ENCODE results near the gene EGFL7.

DNA sequence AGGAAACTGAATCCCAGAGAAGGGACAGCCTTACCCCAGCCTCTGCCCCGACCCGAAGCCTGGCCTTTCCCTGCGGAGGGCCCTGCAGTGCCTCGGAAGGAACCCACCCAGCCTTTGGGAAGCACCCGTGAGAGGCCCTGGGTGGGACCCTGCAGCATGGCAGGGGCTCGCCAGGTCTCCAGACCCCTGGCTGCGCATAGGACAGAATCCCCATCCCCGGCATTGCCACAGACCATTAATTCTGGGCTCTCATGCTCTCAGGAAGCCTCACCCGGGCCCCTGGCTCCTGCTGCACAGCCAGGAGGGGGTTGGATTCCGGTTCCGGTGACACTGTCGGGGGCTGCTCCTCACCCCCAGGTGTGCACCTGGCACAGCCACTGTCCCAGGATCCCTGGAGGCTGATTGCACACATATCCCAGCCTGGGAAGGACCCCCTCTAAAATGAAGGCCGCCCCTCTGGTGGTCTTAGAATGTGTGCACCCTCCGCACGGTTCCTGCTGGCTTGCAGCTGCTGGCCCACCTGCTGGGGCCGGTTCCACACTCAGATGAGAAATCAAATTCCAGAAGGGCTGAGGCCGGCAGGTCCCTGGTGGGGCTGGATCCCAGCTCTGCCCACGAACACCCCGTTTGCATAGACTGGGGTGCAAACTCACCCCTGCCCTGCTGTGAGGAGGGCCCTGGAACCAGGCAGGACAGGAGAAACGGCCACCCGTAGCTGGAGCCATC, 4.7 kb downstream of the EGFL7 start:
- TF ChIP-seq, protein P1, sequence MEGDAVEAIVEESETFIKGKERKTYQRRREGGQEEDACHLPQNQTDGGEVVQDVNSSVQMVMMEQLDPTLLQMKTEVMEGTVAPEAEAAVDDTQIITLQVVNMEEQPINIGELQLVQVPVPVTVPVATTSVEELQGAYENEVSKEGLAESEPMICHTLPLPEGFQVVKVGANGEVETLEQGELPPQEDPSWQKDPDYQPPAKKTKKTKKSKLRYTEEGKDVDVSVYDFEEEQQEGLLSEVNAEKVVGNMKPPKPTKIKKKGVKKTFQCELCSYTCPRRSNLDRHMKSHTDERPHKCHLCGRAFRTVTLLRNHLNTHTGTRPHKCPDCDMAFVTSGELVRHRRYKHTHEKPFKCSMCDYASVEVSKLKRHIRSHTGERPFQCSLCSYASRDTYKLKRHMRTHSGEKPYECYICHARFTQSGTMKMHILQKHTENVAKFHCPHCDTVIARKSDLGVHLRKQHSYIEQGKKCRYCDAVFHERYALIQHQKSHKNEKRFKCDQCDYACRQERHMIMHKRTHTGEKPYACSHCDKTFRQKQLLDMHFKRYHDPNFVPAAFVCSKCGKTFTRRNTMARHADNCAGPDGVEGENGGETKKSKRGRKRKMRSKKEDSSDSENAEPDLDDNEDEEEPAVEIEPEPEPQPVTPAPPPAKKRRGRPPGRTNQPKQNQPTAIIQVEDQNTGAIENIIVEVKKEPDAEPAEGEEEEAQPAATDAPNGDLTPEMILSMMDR (conservative IDR thresholded peaks at IDR 0.05) = no peak
- no peak for TF ChIP-seq ZFX (IDR thresholded peaks at IDR 0.05)
